22Rv1 (cell line): ENCODE data around the gene NDRG2.
"Not testable (repeated sequence)": the region's sequence is repeated elsewhere in the genome, so short reads cannot be mapped to it uniquely, and the experiment has no call there.

Source experiments
- ZFX ChIP-seq: fragments of 450-650 bp; IDR thresholded peaks from 2 replicates; pipeline ENCODE4 v1.6.1; 2017; ENCODE audit warnings: antibody characterized with exemption, borderline replicate concordance
- TF ChIP-seq, protein P1 (sequence below): fragments of 450-650 bp; IDR thresholded peaks from 2 replicates; pipeline ENCODE4 v1.5.1; 2017; ENCODE audit warnings: mild to moderate bottlenecking

DNA sequence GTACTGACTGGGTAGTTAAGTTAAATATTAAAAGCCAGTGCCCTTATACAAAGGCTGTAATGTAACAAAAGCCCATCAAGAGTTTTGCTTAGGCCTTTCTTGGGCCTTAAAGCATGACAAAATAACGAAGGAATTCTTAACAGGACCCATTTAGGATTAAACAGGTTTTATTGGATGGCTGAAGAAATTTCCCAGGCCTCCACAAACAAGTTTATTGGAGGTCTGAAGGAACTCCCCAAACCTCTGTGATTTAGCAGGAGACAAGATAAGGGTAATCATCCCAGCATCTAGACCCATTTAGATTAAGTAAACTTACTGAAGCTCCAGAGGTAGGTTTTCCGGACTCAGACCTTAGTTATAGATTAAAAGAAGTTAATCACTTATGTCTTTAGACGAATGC lies 15.1 kb downstream of the NDRG2 start:
- TF ChIP-seq, protein P1, sequence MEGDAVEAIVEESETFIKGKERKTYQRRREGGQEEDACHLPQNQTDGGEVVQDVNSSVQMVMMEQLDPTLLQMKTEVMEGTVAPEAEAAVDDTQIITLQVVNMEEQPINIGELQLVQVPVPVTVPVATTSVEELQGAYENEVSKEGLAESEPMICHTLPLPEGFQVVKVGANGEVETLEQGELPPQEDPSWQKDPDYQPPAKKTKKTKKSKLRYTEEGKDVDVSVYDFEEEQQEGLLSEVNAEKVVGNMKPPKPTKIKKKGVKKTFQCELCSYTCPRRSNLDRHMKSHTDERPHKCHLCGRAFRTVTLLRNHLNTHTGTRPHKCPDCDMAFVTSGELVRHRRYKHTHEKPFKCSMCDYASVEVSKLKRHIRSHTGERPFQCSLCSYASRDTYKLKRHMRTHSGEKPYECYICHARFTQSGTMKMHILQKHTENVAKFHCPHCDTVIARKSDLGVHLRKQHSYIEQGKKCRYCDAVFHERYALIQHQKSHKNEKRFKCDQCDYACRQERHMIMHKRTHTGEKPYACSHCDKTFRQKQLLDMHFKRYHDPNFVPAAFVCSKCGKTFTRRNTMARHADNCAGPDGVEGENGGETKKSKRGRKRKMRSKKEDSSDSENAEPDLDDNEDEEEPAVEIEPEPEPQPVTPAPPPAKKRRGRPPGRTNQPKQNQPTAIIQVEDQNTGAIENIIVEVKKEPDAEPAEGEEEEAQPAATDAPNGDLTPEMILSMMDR = not testable (repeated sequence)
- not testable (repeated sequence) for TF ChIP-seq ZFX
